Measurements from ENCODE around the gene GDF10.

The GDF10 gene

GRCh38 chr10:47287805-47288204, 12.2 kb upstream of the GDF10 start:
- no peak overlapping the region for H3K27ac ChIP-seq
- TF ChIP-seq ZFX (IDR thresholded peaks at IDR 0.05; ENCODE audit: borderline replicate concordance): no peak
- TF ChIP-seq CTCF (IDR thresholded peaks at IDR 0.05): no peak

- H3K27ac ChIP-seq: no peak overlapping the region
- TF ChIP-seq ZFX (IDR thresholded peaks at IDR 0.05; ENCODE audit: borderline replicate concordance) (no peak), CTCF (IDR thresholded peaks at IDR 0.05) (no peak)
Measured at GRCh38 chr10:47288236-47288635, 11.8 kb upstream of the GDF10 start.

GRCh38 chr10:47288916-47289495, 11.0 kb upstream of the GDF10 start:
- no peak overlapping the region for H3K27ac ChIP-seq
- TF ChIP-seq CTCF (IDR thresholded peaks at IDR 0.05) (no peak), ZFX (IDR thresholded peaks at IDR 0.05; ENCODE audit: borderline replicate concordance) (no peak)

GRCh38 chr10:47289921-47290320, 10.1 kb upstream of the GDF10 start:
- TF ChIP-seq CTCF (IDR thresholded peaks at IDR 0.05): no peak
- no peak for TF ChIP-seq ZFX (IDR thresholded peaks at IDR 0.05; ENCODE audit: borderline replicate concordance)
- no peak overlapping the region for H3K27ac ChIP-seq

- TF ChIP-seq ZFX (IDR thresholded peaks at IDR 0.05; ENCODE audit: borderline replicate concordance) (no peak), CTCF (IDR thresholded peaks at IDR 0.05) (no peak)
- H3K27ac ChIP-seq: no peak overlapping the region
Measured at GRCh38 chr10:47290338-47290737, 9.7 kb upstream of the GDF10 start.

- H3K27ac ChIP-seq: no peak overlapping the region
- TF ChIP-seq ZFX (IDR thresholded peaks at IDR 0.05; ENCODE audit: borderline replicate concordance) (no peak), CTCF (IDR thresholded peaks at IDR 0.05) (no peak)
Measured at GRCh38 chr10:47291682-47292081, 8.3 kb upstream of the GDF10 start.

- TF ChIP-seq CTCF (IDR thresholded peaks at IDR 0.05): no peak
- no peak for TF ChIP-seq ZFX (IDR thresholded peaks at IDR 0.05; ENCODE audit: borderline replicate concordance)
Measured at GRCh38 chr10:47294057-47294456, 5.9 kb upstream of the GDF10 start.

More at GRCh38 chr10:47294057-47294456, 5.9 kb upstream of the GDF10 start:
- no peak overlapping the region for H3K27ac ChIP-seq
